Measurements from ENCODE around the gene FBXW8.

Gene FBXW8

GRCh38 chr12:116910645-116911451, at the start of gene FBXW8:
FBXW8 (plus strand) TSS chr12:116910950; CDS start chr12:116911038, 88 bp downstream.
- Histone ChIP-seq H4K20me1 (peaks cover 42% of the 10 kb centered on the region), H3K9ac (peak within 1 kb of the TSS; percentile 92), H3K4me2 (peak within 1 kb of the TSS; percentile 85), H3K27me3 (no peaks in the 10 kb centered on the region), H3K4me3 (peak within 1 kb of the TSS; percentile 92), H3K27ac (peak within 1 kb of the TSS; percentile 93), H3K9me3 (no peaks in the 10 kb centered on the region), H3K4me1 (peaks cover 19% of the 10 kb centered on the region), H3K36me3 (peaks cover 26% of the 10 kb centered on the region)
- TF ChIP-seq Cebpa-rat (IDR thresholded peaks at IDR 0.05): no peak

GRCh38 chr12:116861320-116861719, 49.4 kb upstream of the FBXW8 start:
- H3K9me3 ChIP-seq: no peaks in the 10 kb centered on the region

GRCh38 chr12:116862167-116862566, 48.6 kb upstream of the FBXW8 start:
- Histone ChIP-seq H3K4me3 (no peak overlapping the region), H3K27me3 (no peaks in the 10 kb centered on the region), H3K4me1 (peaks cover 62% of the 10 kb centered on the region), H3K4me2 (peak overlapping the region; percentile 69), H3K36me3 (no peaks in the 10 kb centered on the region), H3K9me3 (no peaks in the 10 kb centered on the region), H3K27ac (0 out of 2 replicates have a peak overlapping the region, but pooled peaks have one; percentile 37), H3K9ac (0 out of 2 replicates have a peak overlapping the region, but pooled peaks have one; percentile 8), H4K20me1 (no peaks in the 10 kb centered on the region)
- no peak for TF ChIP-seq Cebpa-rat (IDR thresholded peaks at IDR 0.05)

More at GRCh38 chr12:116861320-116861719, 49.4 kb upstream of the FBXW8 start:
- TF ChIP-seq Cebpa-rat (IDR thresholded peaks at IDR 0.05): no peak
- H3K36me3 ChIP-seq: no peaks in the 10 kb centered on the region
- H4K20me1 ChIP-seq: no peaks in the 10 kb centered on the region
- H3K4me1 ChIP-seq: peaks cover 63% of the 10 kb centered on the region
- peak overlapping the region; percentile 8; the same call in 1 of the 2 replicates for H3K9ac ChIP-seq
- H3K4me2 ChIP-seq: peak overlapping the region; percentile 69
- no peaks in the 10 kb centered on the region for H3K27me3 ChIP-seq
- no peak overlapping the region for H3K27ac ChIP-seq
- H3K4me3 ChIP-seq: no peak overlapping the region

- Histone ChIP-seq H3K27ac (no peak overlapping the region), H3K36me3 (no peaks in the 10 kb centered on the region), H3K27me3 (no peaks in the 10 kb centered on the region), H4K20me1 (no peaks in the 10 kb centered on the region), H3K4me2 (no peak overlapping the region), H3K9me3 (no peaks in the 10 kb centered on the region), H3K4me1 (peaks cover 50% of the 10 kb centered on the region), H3K9ac (no peak overlapping the region), H3K4me3 (no peak overlapping the region)
- no peak for TF ChIP-seq Cebpa-rat (IDR thresholded peaks at IDR 0.05)
Observed at GRCh38 chr12:116863275-116863767, 47.4 kb upstream of the FBXW8 start.

- Histone ChIP-seq H3K27me3 (no peaks in the 10 kb centered on the region), H3K4me3 (no peak overlapping the region), H3K9ac (no peak overlapping the region), H3K9me3 (no peaks in the 10 kb centered on the region), H4K20me1 (no peaks in the 10 kb centered on the region), H3K4me1 (peaks cover 38% of the 10 kb centered on the region), H3K4me2 (0 out of 2 replicates have a peak overlapping the region, but pooled peaks have one; percentile 1), H3K27ac (no peak overlapping the region), H3K36me3 (no peaks in the 10 kb centered on the region)
- no peak for TF ChIP-seq Cebpa-rat (IDR thresholded peaks at IDR 0.05)
Observed at GRCh38 chr12:116864371-116865160, 46.2 kb upstream of the FBXW8 start.

- no peaks in the 10 kb centered on the region for H3K36me3 ChIP-seq
- no peak for TF ChIP-seq Cebpa-rat (IDR thresholded peaks at IDR 0.05)
- H3K27ac ChIP-seq: no peak overlapping the region
- H3K9ac ChIP-seq: no peak overlapping the region
- no peak overlapping the region for H3K4me2 ChIP-seq
- no peaks in the 10 kb centered on the region for H3K9me3 ChIP-seq
- H3K4me3 ChIP-seq: no peak overlapping the region
- H3K27me3 ChIP-seq: no peaks in the 10 kb centered on the region
- H3K4me1 ChIP-seq: 0 out of 2 replicates have a peak, but pooled peaks cover 8% of the 10 kb centered on the region
- H4K20me1 ChIP-seq: no peaks in the 10 kb centered on the region
Observed at GRCh38 chr12:116867523-116867922, 43.2 kb upstream of the FBXW8 start.

- H3K4me2 ChIP-seq: no peak overlapping the region
- H3K36me3 ChIP-seq: no peaks in the 10 kb centered on the region
- H3K4me3 ChIP-seq: no peak overlapping the region
- no peak for TF ChIP-seq Cebpa-rat (IDR thresholded peaks at IDR 0.05)
- no peak overlapping the region for H3K9ac ChIP-seq
- H3K27me3 ChIP-seq: no peaks in the 10 kb centered on the region
- H3K9me3 ChIP-seq: peaks cover 10% of the 10 kb centered on the region
- no peak overlapping the region for H3K27ac ChIP-seq
- no peaks in the 10 kb centered on the region for H4K20me1 ChIP-seq
- H3K4me1 ChIP-seq: peaks cover 12% of the 10 kb centered on the region
Observed at GRCh38 chr12:116870306-116870705, 40.4 kb upstream of the FBXW8 start.

- Histone ChIP-seq H3K9ac (no peak overlapping the region), H3K36me3 (no peaks in the 10 kb centered on the region), H3K9me3 (peaks cover 10% of the 10 kb centered on the region), H4K20me1 (peaks cover 13% of the 10 kb centered on the region), H3K4me2 (no peak overlapping the region), H3K4me1 (peaks cover 26% of the 10 kb centered on the region), H3K27me3 (peaks cover 36% of the 10 kb centered on the region), H3K27ac (no peak overlapping the region), H3K4me3 (no peak overlapping the region)
- no peak for TF ChIP-seq Cebpa-rat (IDR thresholded peaks at IDR 0.05)
Observed at GRCh38 chr12:116874324-116874995, 36.3 kb upstream of the FBXW8 start.

GRCh38 chr12:116876151-116876869, 34.4 kb upstream of the FBXW8 start:
- no peak overlapping the region for H3K27ac ChIP-seq
- no peaks in the 10 kb centered on the region for H3K36me3 ChIP-seq
- H3K9ac ChIP-seq: no peak overlapping the region
- H3K4me1 ChIP-seq: peaks cover 41% of the 10 kb centered on the region
- no peak overlapping the region for H3K4me2 ChIP-seq
- no peak for TF ChIP-seq Cebpa-rat (IDR thresholded peaks at IDR 0.05)
- H3K9me3 ChIP-seq: peaks cover 10% of the 10 kb centered on the region
- no peak overlapping the region for H3K4me3 ChIP-seq
- H4K20me1 ChIP-seq: peaks cover 26% of the 10 kb centered on the region
- peaks cover 55% of the 10 kb centered on the region for H3K27me3 ChIP-seq
